ENCODE data around the gene SPINDOC. TPM values are rescaled to one million over a fixed set of nuclear protein-coding genes. Genes with fewer than 3 reads are reported as not detected.

The SPINDOC gene
- total RNA-seq, 1 donor from 2014 or later = 77.8 TPM

DNA sequence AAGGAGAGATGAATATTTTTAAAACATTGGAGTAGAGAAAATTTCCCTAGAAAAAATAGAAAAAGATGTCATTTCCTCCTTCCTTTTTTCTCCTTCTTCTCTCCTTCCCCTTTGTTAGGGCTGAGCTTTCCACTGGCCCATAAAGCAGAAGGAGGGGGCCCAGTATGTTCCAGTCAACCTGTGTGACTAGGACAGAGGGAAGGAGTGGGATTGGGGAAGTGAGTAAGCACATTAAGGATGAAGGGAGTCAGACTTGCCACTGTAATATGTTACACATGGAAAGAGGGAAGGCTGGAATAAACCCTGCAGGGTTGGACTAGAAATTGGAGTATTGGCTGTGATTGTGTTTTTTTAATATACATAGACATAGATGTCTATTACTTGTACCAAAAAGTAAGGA, 20.1 kb upstream of the SPINDOC start:
- no peaks in the 10 kb centered on the region for H3K36me3 Mint-ChIP-seq (ENCODE audit: insufficient read depth)
- DNase-seq (ENCODE audit: low spot score, unreplicated experiment) = no peak
- no peaks in the 10 kb centered on the region for H3K27me3 Mint-ChIP-seq
- TF ChIP-seq, protein P1, sequence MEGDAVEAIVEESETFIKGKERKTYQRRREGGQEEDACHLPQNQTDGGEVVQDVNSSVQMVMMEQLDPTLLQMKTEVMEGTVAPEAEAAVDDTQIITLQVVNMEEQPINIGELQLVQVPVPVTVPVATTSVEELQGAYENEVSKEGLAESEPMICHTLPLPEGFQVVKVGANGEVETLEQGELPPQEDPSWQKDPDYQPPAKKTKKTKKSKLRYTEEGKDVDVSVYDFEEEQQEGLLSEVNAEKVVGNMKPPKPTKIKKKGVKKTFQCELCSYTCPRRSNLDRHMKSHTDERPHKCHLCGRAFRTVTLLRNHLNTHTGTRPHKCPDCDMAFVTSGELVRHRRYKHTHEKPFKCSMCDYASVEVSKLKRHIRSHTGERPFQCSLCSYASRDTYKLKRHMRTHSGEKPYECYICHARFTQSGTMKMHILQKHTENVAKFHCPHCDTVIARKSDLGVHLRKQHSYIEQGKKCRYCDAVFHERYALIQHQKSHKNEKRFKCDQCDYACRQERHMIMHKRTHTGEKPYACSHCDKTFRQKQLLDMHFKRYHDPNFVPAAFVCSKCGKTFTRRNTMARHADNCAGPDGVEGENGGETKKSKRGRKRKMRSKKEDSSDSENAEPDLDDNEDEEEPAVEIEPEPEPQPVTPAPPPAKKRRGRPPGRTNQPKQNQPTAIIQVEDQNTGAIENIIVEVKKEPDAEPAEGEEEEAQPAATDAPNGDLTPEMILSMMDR (IDR thresholded peaks at IDR 0.05; ENCODE audit: unreplicated experiment) = no peak
- H3K4me3 Mint-ChIP-seq (ENCODE audit: low read depth) = no peak overlapping the region
- peaks cover 8% of the 10 kb centered on the region for H3K9me3 Mint-ChIP-seq (ENCODE audit: low read depth)
- H3K4me1 Mint-ChIP-seq (ENCODE audit: low read depth) = peaks cover 1% of the 10 kb centered on the region
- no peak overlapping the region for H3K27ac Mint-ChIP-seq

DNA sequence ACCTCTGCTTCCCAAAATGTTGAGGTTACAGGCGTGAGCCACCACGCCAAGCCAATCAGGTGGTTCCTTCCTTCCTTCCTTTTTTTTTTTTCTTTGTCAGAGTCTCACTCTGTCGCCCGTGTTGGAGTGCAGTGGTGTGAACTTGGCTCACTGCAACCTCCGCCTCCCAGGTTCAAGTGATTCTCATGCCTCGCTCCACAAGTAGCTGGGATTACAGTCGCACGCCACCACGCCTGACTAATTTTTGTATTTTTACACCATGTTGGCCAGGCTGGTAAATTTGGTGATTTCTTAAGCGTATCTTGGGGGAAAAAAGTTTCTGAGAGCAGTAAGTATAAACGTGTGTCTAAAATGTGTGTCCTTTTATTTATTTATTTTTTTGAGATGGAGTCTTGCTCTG, 18.2 kb upstream of the SPINDOC start:
- Mint-ChIP-seq H3K9me3 (ENCODE audit: low read depth) (peaks cover 8% of the 10 kb centered on the region), H3K36me3 (ENCODE audit: insufficient read depth) (no peaks in the 10 kb centered on the region), H3K27ac (no peak overlapping the region), H3K27me3 (no peaks in the 10 kb centered on the region), H3K4me1 (ENCODE audit: low read depth) (no peaks in the 10 kb centered on the region), H3K4me3 (ENCODE audit: low read depth) (no peak overlapping the region)
- DNase-seq (ENCODE audit: low spot score, unreplicated experiment) = no peak
- TF ChIP-seq, protein P1 (IDR thresholded peaks at IDR 0.05; ENCODE audit: unreplicated experiment) = no peak

- Mint-ChIP-seq H3K4me3 (ENCODE audit: low read depth) (no peak overlapping the region), H3K4me1 (ENCODE audit: low read depth) (no peaks in the 10 kb centered on the region), H3K27me3 (peaks cover 2% of the 10 kb centered on the region), H3K27ac (no peak overlapping the region), H3K36me3 (ENCODE audit: insufficient read depth) (no peaks in the 10 kb centered on the region), H3K9me3 (ENCODE audit: low read depth) (no peaks in the 10 kb centered on the region)
- DNase-seq (ENCODE audit: low spot score, unreplicated experiment) = no peak
- TF ChIP-seq, protein P1 (IDR thresholded peaks at IDR 0.05; ENCODE audit: unreplicated experiment) = no peak
Observed at GRCh38 chr11:63800921-63801320, 12.3 kb upstream of the SPINDOC start.

GRCh38 chr11:63802637-63803414, 10.4 kb upstream of the SPINDOC start:
- Mint-ChIP-seq H3K36me3 (ENCODE audit: insufficient read depth) (no peaks in the 10 kb centered on the region), H3K27ac (no peak overlapping the region), H3K4me3 (ENCODE audit: low read depth) (no peak overlapping the region), H3K9me3 (ENCODE audit: low read depth) (no peaks in the 10 kb centered on the region), H3K27me3 (peaks cover 2% of the 10 kb centered on the region), H3K4me1 (ENCODE audit: low read depth) (no peaks in the 10 kb centered on the region)
- DNase-seq (ENCODE audit: low spot score, unreplicated experiment) = no peak
- TF ChIP-seq, protein P1 (IDR thresholded peaks at IDR 0.05; ENCODE audit: unreplicated experiment) = no peak

- Mint-ChIP-seq H3K4me3 (ENCODE audit: low read depth) (no peak overlapping the region), H3K4me1 (ENCODE audit: low read depth) (no peaks in the 10 kb centered on the region), H3K9me3 (ENCODE audit: low read depth) (no peaks in the 10 kb centered on the region), H3K36me3 (ENCODE audit: insufficient read depth) (no peaks in the 10 kb centered on the region), H3K27me3 (peaks cover 2% of the 10 kb centered on the region), H3K27ac (peak overlapping the region; percentile 76)
- TF ChIP-seq, protein P1 (IDR thresholded peaks at IDR 0.05; ENCODE audit: unreplicated experiment) = no peak
- no peak for DNase-seq (ENCODE audit: low spot score, unreplicated experiment)
Observed at GRCh38 chr11:63804259-63804658, 9.0 kb upstream of the SPINDOC start.

Data from progenitor cell of endocrine pancreas (in vitro differentiated cells).